ENCODE results near the gene KCNN3.

- TF ChIP-seq POLR2AphosphoS5 (IDR thresholded peaks at IDR 0.05; ENCODE audit: low read depth, low read length) (no peak), POLR2A (IDR thresholded peaks at IDR 0.05; ENCODE audit: low read depth, low read length) (no peak)
These were observed 10.6 kb upstream of the KCNN3 start for GRCh38 chr1:154880671-154881070.
